ENCODE measurements around the gene ATP8B1. TPM values are rescaled to one million over a fixed set of nuclear protein-coding genes. Genes with fewer than 3 reads are reported as not detected.

Gene ATP8B1
- total RNA-seq, 4 donors from 2014 or later = 1.6 to 4.2 (median 2.6) TPM

DNA sequence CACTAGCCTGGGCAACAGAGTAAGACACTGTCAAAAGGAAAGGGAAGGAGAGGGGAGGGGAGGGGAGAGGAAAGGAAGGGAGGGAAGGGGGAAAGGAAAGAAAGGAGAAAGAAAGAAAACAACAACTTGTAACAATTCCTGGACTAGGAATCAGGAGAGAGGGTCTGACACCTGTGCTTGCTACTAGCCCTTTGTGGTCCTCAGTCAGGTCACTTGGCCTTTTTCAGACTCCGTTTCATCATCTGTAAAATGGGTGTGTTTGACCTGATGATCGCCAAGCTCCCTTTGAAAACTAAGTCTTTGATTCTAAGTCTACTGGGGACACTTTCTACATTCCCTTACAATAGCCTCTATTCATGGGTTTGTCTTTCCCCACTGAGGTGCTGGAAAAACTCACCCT, 11.4 kb upstream of the ATP8B1 start:
- no peaks in the 10 kb centered on the region for H3K9me3 ChIP-seq
- ATAC-seq = no peak
- H3K27me3 ChIP-seq = no peaks in the 10 kb centered on the region
- H3K36me3 ChIP-seq = no peaks in the 10 kb centered on the region
- TF ChIP-seq, protein P1, sequence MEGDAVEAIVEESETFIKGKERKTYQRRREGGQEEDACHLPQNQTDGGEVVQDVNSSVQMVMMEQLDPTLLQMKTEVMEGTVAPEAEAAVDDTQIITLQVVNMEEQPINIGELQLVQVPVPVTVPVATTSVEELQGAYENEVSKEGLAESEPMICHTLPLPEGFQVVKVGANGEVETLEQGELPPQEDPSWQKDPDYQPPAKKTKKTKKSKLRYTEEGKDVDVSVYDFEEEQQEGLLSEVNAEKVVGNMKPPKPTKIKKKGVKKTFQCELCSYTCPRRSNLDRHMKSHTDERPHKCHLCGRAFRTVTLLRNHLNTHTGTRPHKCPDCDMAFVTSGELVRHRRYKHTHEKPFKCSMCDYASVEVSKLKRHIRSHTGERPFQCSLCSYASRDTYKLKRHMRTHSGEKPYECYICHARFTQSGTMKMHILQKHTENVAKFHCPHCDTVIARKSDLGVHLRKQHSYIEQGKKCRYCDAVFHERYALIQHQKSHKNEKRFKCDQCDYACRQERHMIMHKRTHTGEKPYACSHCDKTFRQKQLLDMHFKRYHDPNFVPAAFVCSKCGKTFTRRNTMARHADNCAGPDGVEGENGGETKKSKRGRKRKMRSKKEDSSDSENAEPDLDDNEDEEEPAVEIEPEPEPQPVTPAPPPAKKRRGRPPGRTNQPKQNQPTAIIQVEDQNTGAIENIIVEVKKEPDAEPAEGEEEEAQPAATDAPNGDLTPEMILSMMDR (IDR thresholded peaks at IDR 0.05 in 4 of 5, conservative IDR thresholded peaks at IDR 0.05 in 1 of 5) = no peak
- intact Hi-C loops (cut with DNase I; ENCODE audit: low total_unique reads) = no loop called here
- peaks cover 1 to 4% of the 10 kb centered on the region in 2 donors for H3K4me1 ChIP-seq
- H3K27ac ChIP-seq = no peak overlapping the region
- in situ Hi-C loops (cut with MboI; ENCODE audit: low sequenced_read_pairs in 4 of 4) = loop anchor here in 1 of 4 donors (25.0 kb wide), 1 partner anchor 177 kb away; no protein-coding TSS in a partner anchor
- no peak for DNase-seq
- no peak overlapping the region for H3K4me3 ChIP-seq

DNA sequence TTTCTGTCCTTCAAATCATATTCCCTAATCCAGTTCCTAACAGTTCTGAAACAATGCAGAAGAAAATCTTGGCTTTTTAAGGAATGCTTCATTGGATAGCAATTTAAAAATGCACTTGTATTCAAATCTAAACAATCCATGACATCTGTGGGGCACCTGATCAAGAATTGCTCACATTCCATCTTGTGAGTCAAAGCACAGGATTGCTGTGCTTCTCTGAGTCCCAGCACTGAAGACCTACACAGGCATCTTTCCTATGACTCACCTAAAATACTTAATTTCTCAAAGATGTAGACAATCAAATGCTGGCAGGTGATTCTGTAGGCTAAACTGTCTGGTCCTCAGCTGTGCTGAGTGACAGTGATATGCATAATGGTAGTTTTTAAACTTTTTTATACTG, 10.1 kb upstream of the ATP8B1 start:
- H3K27me3 ChIP-seq = no peaks in the 10 kb centered on the region
- no peaks in the 10 kb centered on the region for H3K4me1 ChIP-seq
- DNase-seq (no peak), ATAC-seq (no peak)
- intact Hi-C loops (cut with DNase I; ENCODE audit: low total_unique reads) = no loop called here
- no peak for TF ChIP-seq POLR2A (IDR thresholded peaks at IDR 0.05)
- TF ChIP-seq, protein P1 (IDR thresholded peaks at IDR 0.05 in 4 of 5, conservative IDR thresholded peaks at IDR 0.05 in 1 of 5) = no peak
- no peaks in the 10 kb centered on the region for H3K9me3 ChIP-seq
- H3K27ac ChIP-seq = no peak overlapping the region
- no peaks in the 10 kb centered on the region for H3K36me3 ChIP-seq
- H3K4me3 ChIP-seq = no peak overlapping the region
- in situ Hi-C loops (cut with MboI; ENCODE audit: low sequenced_read_pairs in 4 of 4) = loop anchor here in 1 of 4 donors (25.0 kb wide), 1 partner anchor 176 kb away; no protein-coding TSS in a partner anchor

DNA sequence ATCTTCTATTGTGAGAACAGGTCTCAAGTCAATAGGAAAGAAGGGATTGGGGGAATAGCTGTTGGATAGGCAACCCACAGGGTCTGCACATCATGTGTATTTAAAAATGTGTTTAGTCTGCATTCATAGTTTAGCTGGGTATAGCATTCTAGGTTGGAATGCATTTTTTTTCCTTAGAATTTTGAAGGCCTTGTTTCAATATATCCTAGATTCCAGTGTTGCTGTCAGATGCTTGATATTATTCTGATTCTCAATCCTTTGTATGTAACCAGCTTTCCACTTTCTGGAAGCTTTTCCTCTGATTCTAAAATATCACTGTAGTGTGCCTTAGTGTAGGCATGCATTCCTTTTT, 9.0 kb upstream of the ATP8B1 start:
- no peaks in the 10 kb centered on the region for H3K36me3 ChIP-seq
- ATAC-seq = no peak
- in situ Hi-C loops (cut with MboI; ENCODE audit: low sequenced_read_pairs in 4 of 4) = loop anchor here in 1 of 4 donors (25.0 kb wide), 1 partner anchor 175 kb away; no protein-coding TSS in a partner anchor
- no peak overlapping the region for H3K4me3 ChIP-seq
- H3K27ac ChIP-seq = no peak overlapping the region
- H3K4me1 ChIP-seq = peaks cover 7 to 8% of the 10 kb centered on the region in 2 donors
- TF ChIP-seq, protein P1 (IDR thresholded peaks at IDR 0.05 in 4 of 5, conservative IDR thresholded peaks at IDR 0.05 in 1 of 5) = no peak
- TF ChIP-seq POLR2A (IDR thresholded peaks at IDR 0.05) = no peak
- intact Hi-C loops (cut with DNase I; ENCODE audit: low total_unique reads) = no loop called here
- no peaks in the 10 kb centered on the region for H3K27me3 ChIP-seq
- no peak for DNase-seq
- no peaks in the 10 kb centered on the region for H3K9me3 ChIP-seq

DNA sequence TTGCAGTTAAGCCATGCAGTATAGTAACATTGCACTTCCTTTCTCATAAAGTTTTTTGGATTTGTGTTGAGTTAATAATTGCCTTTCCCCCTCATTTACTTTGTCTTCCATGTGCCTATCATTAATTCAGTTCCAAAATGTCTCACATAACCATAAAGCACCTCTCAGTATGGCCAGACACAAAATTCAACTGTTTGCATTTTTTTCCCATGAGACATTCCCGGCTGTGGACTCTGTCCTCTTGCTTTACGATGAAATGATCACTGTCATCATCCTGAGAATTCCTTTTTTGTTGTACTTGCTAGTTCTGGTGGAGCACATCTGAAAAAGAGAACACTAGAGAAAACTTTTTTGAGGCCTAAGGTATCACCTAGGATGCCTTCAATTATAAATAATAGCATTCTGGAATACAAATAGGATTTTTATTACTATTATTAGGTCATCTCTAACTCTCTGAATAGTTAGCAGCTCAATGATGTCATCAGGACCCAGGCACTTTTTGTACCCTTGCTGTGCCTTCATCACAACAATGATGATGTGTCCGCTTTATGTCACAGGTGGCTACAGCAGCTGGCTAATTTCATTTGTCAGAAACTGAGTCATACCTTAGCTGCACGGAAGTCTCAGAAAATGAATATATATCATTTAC, 8.5 kb upstream of the ATP8B1 start:
- TF ChIP-seq, protein P1 (IDR thresholded peaks at IDR 0.05 in 4 of 5, conservative IDR thresholded peaks at IDR 0.05 in 1 of 5) = no peak
- TF ChIP-seq POLR2A (IDR thresholded peaks at IDR 0.05) = no peak
- intact Hi-C loops (cut with DNase I; ENCODE audit: low total_unique reads) = no loop called here
- Histone ChIP-seq H3K4me1 (peaks cover 11 to 12% of the 10 kb centered on the region in 2 donors), H3K9me3 (no peaks in the 10 kb centered on the region), H3K4me3 (no peak overlapping the region), H3K36me3 (no peaks in the 10 kb centered on the region), H3K27ac (no peak overlapping the region), H3K27me3 (no peaks in the 10 kb centered on the region)
- in situ Hi-C loops (cut with MboI; ENCODE audit: low sequenced_read_pairs in 4 of 4) = loop anchor here in 1 of 4 donors (25.0 kb wide), 1 partner anchor 174 kb away; no protein-coding TSS in a partner anchor
- ATAC-seq = no peak
- DNase-seq = no peak

Data from gastrocnemius medialis (tissue), 4 donors.